K562 (cell line): ENCODE data around the gene LIN9. TPM values are rescaled to one million over a fixed set of nuclear protein-coding genes. Genes with fewer than 3 reads are reported as not detected.

ENCODE experiments used
- ARID3A ChIP-seq: IDR thresholded peaks from 2 replicates; pipeline ENCODE4 v1.6.1; 2012; ENCODE audit warnings: low read depth, low read length, improper control_type of control experiment, borderline replicate concordance
- ATF6 ChIP-seq: sonication (generic); formaldehyde crosslinking; IDR thresholded peaks from 2 replicates; pipeline ENCODE4 v1.4.0; 2020; ENCODE audit warnings: mild to moderate bottlenecking, missing genetic modification reagents
- DDX20 ChIP-seq: fragments of 450-650 bp; IDR thresholded peaks from 2 replicates; pipeline ENCODE4 v1.6.1; 2016; ENCODE audit warnings: missing genetic modification characterization, low read depth, mild to moderate bottlenecking, missing compliant biosample characterization, moderate library complexity
- DMBX1 ChIP-seq: fragments of 250-450 bp; sonication (Bioruptor Pico); IDR thresholded peaks from 2 replicates; pipeline ENCODE4 v1.8.0; 2022; ENCODE audit warnings: inconsistent platforms, mild to moderate bottlenecking, moderate library complexity, borderline replicate concordance
- ELF2 ChIP-seq: fragments of 250-450 bp; sonication (Bioruptor Pico); IDR thresholded peaks from 2 replicates; pipeline ENCODE4 v1.5.0; 2021; ENCODE audit warnings: mild to moderate bottlenecking
- FOXK1 ChIP-seq: sonication (generic); formaldehyde crosslinking; IDR thresholded peaks from 2 replicates; pipeline ENCODE4 v1.8.0; 2022; ENCODE audit warnings: missing genetic modification reagents, mild to moderate bottlenecking, borderline replicate concordance
- GATAD2B ChIP-seq: fragments of 450-650 bp; IDR thresholded peaks from 2 replicates; pipeline ENCODE4 v1.6.1; 2017; ENCODE audit warnings: mild to moderate bottlenecking, borderline replicate concordance
- JUND ChIP-seq, 2 experiments: IDR thresholded peaks; 2 replicates in 1 of 2; 3 replicates in 1 of 2; pipeline ENCODE4 v1.6.1; 2011; ENCODE audit warnings: borderline replicate concordance in 2 of 2, low read depth in 2 of 2, low read length in 2 of 2, improper control_type of control experiment in 1 of 2, missing biosample characterization in 1 of 2, missing genetic modification characterization in 1 of 2, missing genetic modification reagents in 1 of 2
- KDM4B ChIP-seq, 2 experiments: fragments of 450-650 bp in 1 of 2; sonication (generic) in 1 of 2; IDR thresholded peaks; 2 replicates each; pipeline ENCODE4 v1.6.1; 2016 to 2017; ENCODE audit warnings: borderline replicate concordance in 2 of 2, antibody characterized with exemption in 1 of 2, low read depth in 1 of 2, mild to moderate bottlenecking in 1 of 2
- NELFE ChIP-seq: IDR thresholded peaks from 2 replicates; pipeline ENCODE4 v1.6.1; 2011; ENCODE audit warnings: mild to moderate bottlenecking; ENCODE audit not compliant: insufficient read depth, insufficient read length
- POLR2AphosphoS2 ChIP-seq: IDR thresholded peaks from 2 replicates; pipeline ENCODE4 v1.6.1; 2012; ENCODE audit warnings: low read length, improper control_type of control experiment
- STAT5B ChIP-seq: fragments of 250-450 bp; sonication (Bioruptor Pico); IDR thresholded peaks from 2 replicates; pipeline ENCODE4 v1.8.0; 2021; ENCODE audit warnings: mild to moderate bottlenecking, inconsistent platforms
- ZNF830 ChIP-seq: fragments of 250-450 bp; sonication (Bioruptor Pico); IDR thresholded peaks from 2 replicates; pipeline ENCODE4 v1.5.0; 2021; ENCODE audit warnings: mild to moderate bottlenecking
- polyA plus RNA-seq, 8 experiments: library from polyadenylated mRNA; depleted of rRNA in 4 of 8; stranded (reverse) in 5 of 8; unstranded in 3 of 8; fragments of >200 nt; fragmentation: Nextera tagmentation in 2 of 8; fragmentation: Illumina TruSeq in 1 of 8; extraction: Ambion mirVana in 2 of 8; extraction: Trizol in 1 of 8; gene quantifications; 2 replicates each; pipeline versions ENCODE4 v1.2.1 to v1.2.3, GENCODE V29; 2011 to 2014; ENCODE audit warnings: inconsistent platforms in 1 of 8, missing spikeins in 1 of 8
- total RNA-seq, 7 experiments: library from RNA; depleted of rRNA in 6 of 7; stranded (reverse); fragments of >200 nt in 6 of 7; fragmentation: Illumina TruSeq in 2 of 7; extraction: Trizol in 2 of 7; gene quantifications; 2 replicates each; pipeline versions ENCODE4 v1.2.1 to v1.2.3, GENCODE V29; 2011 to 2021; ENCODE audit warnings: low replicate concordance in 1 of 7

The LIN9 gene
- total and polyA plus RNA-seq, 9 of the 15 experiments (the other 6 are each of a cell fraction or from before 2014, with no cell fraction given): 18.8 to 33.0 (median 25.5) TPM

GRCh38 chr1:226210571-226211176, 98.3 kb downstream of the LIN9 start (continued):
- no peak for TF ChIP-seq ATF6
- TF ChIP-seq STAT5B (CRISPR knock-in tag): no peak
- TF ChIP-seq NELFE: no peak
- TF ChIP-seq DMBX1 (CRISPR knock-in tag): no peak
- no peak for TF ChIP-seq FOXK1 (CRISPR knock-in tag)
- no peak for TF ChIP-seq ARID3A
- no peak for TF ChIP-seq GATAD2B
- no peak for TF ChIP-seq ZNF830 (CRISPR knock-in tag)
- TF ChIP-seq POLR2AphosphoS2: no peak
- TF ChIP-seq ELF2 (CRISPR knock-in tag): no peak
- no peak for TF ChIP-seq DDX20 (tag)
- TF ChIP-seq KDM4B (IDR thresholded peaks at IDR 0.05; ENCODE audit: borderline replicate concordance in 2 of 2, low read depth in 1 of 2): no peak
- no peak for TF ChIP-seq JUND (IDR thresholded peaks at IDR 0.05; ENCODE audit: borderline replicate concordance, low read depth, low read length)
- no peak for TF ChIP-seq JUND (tag; IDR thresholded peaks at IDR 0.05; ENCODE audit: borderline replicate concordance, low read depth, low read length)
